GM21825 (cell line): Measurements from ENCODE around the gene MLPH.

Experiments
- ATAC-seq: cut with Tn5 transposase; IDR thresholded peaks from one replicate; pipeline ENCODE4 v1.9.1; 2021; ENCODE audit warnings: mild to moderate bottlenecking, moderate library complexity; ENCODE audit not compliant: unreplicated experiment

The MLPH gene

GRCh38 chr2:237486819-237487448 lies at the start of gene MLPH:
TSS of gene MLPH (plus strand) at chr2:237487251. CDS start at chr2:237493427, 6,176 bp downstream.
- ATAC-seq, result no peak

- no peak for ATAC-seq
Measured at GRCh38 chr2:237437566-237437965, 49.5 kb upstream of the MLPH start.

- ATAC-seq, result no peak
Measured at GRCh38 chr2:237438080-237438940, 48.7 kb upstream of the MLPH start.

- ATAC-seq, result no peak
Measured at GRCh38 chr2:237440819-237441281, 46.2 kb upstream of the MLPH start.

- ATAC-seq, result no peak
Measured at GRCh38 chr2:237441605-237442274, 45.3 kb upstream of the MLPH start.

GRCh38 chr2:237444071-237444470 lies 43.0 kb upstream of the MLPH start:
- no peak for ATAC-seq

GRCh38 chr2:237445611-237446337 lies 41.3 kb upstream of the MLPH start:
- no peak for ATAC-seq

GRCh38 chr2:237446338-237446665 lies 40.7 kb upstream of the MLPH start:
- ATAC-seq, result no peak

- ATAC-seq, result no peak
Measured at GRCh38 chr2:237447496-237447895, 39.6 kb upstream of the MLPH start.

- no peak for ATAC-seq
Measured at GRCh38 chr2:237448171-237448570, 38.9 kb upstream of the MLPH start.

- ATAC-seq, result no peak
Measured at GRCh38 chr2:237448626-237449025, 38.4 kb upstream of the MLPH start.

GRCh38 chr2:237449193-237449881 lies 37.7 kb upstream of the MLPH start:
- ATAC-seq, result no peak

GRCh38 chr2:237450108-237450507 lies 36.9 kb upstream of the MLPH start:
- no peak for ATAC-seq

GRCh38 chr2:237450583-237450982 lies 36.5 kb upstream of the MLPH start:
- ATAC-seq, result no peak

GRCh38 chr2:237451643-237452469 lies 35.2 kb upstream of the MLPH start:
- ATAC-seq, result no peak

- no peak for ATAC-seq
Measured at GRCh38 chr2:237452861-237453260, 34.2 kb upstream of the MLPH start.

GRCh38 chr2:237453671-237454070 lies 33.4 kb upstream of the MLPH start:
- no peak for ATAC-seq

- no peak for ATAC-seq
Measured at GRCh38 chr2:237455764-237456163, 31.3 kb upstream of the MLPH start.

GRCh38 chr2:237456200-237456843 lies 30.7 kb upstream of the MLPH start:
- ATAC-seq, result no peak
